HL-60 (cell line): Measurements from ENCODE around the gene FGF14.

ENCODE experiments used
- GABPA ChIP-seq: IDR thresholded peaks from 2 replicates; pipeline ENCODE4 v1.6.1; 2012; ENCODE audit warnings: low read depth
- POLR2AphosphoS5 ChIP-seq: IDR thresholded peaks from 2 replicates; pipeline ENCODE4 v1.6.1; 2012; ENCODE audit warnings: low read depth
- REST ChIP-seq: IDR thresholded peaks from 2 replicates; pipeline ENCODE4 v1.6.1; 2012; ENCODE audit warnings: low read depth; ENCODE audit not compliant: insufficient replicate concordance
- TF ChIP-seq, protein P1 (sequence below): IDR thresholded peaks from one replicate; pipeline ENCODE4 v1.5.1; 2011; ENCODE audit warnings: low read length, control low read depth, inconsistent platforms; ENCODE audit not compliant: insufficient read depth

GRCh38 chr13:102394158-102395053 is 7.4 kb downstream of the FGF14 start:
- TF ChIP-seq, protein P1, sequence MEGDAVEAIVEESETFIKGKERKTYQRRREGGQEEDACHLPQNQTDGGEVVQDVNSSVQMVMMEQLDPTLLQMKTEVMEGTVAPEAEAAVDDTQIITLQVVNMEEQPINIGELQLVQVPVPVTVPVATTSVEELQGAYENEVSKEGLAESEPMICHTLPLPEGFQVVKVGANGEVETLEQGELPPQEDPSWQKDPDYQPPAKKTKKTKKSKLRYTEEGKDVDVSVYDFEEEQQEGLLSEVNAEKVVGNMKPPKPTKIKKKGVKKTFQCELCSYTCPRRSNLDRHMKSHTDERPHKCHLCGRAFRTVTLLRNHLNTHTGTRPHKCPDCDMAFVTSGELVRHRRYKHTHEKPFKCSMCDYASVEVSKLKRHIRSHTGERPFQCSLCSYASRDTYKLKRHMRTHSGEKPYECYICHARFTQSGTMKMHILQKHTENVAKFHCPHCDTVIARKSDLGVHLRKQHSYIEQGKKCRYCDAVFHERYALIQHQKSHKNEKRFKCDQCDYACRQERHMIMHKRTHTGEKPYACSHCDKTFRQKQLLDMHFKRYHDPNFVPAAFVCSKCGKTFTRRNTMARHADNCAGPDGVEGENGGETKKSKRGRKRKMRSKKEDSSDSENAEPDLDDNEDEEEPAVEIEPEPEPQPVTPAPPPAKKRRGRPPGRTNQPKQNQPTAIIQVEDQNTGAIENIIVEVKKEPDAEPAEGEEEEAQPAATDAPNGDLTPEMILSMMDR: peak; percentile 7
- TF ChIP-seq POLR2AphosphoS5 (0 out of 2 replicates have a peak, but pooled peaks have one; percentile 56), REST (peak; percentile 15), GABPA (peak; percentile 43)
